ENCODE data around the gene ARHGAP33.

ARHGAP33 gene

GRCh38 chr19:35777086-35777841, 1.9 kb downstream of the ARHGAP33 start:
- no peak for DNase-seq (ENCODE audit: low read depth)

GRCh38 chr19:35777961-35778360, 2.6 kb downstream of the ARHGAP33 start:
- no peak for DNase-seq (ENCODE audit: low read depth)

- no peak for DNase-seq (ENCODE audit: low read depth)
Measured at GRCh38 chr19:35779033-35779432, 3.7 kb downstream of the ARHGAP33 start.

- no peak for DNase-seq (ENCODE audit: low read depth)
Measured at GRCh38 chr19:35780058-35780457, 4.7 kb downstream of the ARHGAP33 start.

- DNase-seq (ENCODE audit: low read depth) = no peak
Measured at GRCh38 chr19:35780717-35781116, 5.4 kb downstream of the ARHGAP33 start.

- DNase-seq (ENCODE audit: low read depth) = no peak
Measured at GRCh38 chr19:35781650-35782049, 6.3 kb downstream of the ARHGAP33 start.

GRCh38 chr19:35782589-35782988, 7.2 kb downstream of the ARHGAP33 start:
- DNase-seq (ENCODE audit: low read depth) = no peak

- DNase-seq (ENCODE audit: low read depth) = no peak
Measured at GRCh38 chr19:35783469-35784434, 8.4 kb downstream of the ARHGAP33 start.

GRCh38 chr19:35784503-35785338, 9.4 kb downstream of the ARHGAP33 start:
- no peak for DNase-seq (ENCODE audit: low read depth)

GRCh38 chr19:35785339-35785627, 9.9 kb downstream of the ARHGAP33 start:
- no peak for DNase-seq (ENCODE audit: low read depth)

GRCh38 chr19:35786299-35787160, 11.2 kb downstream of the ARHGAP33 start:
- DNase-seq (ENCODE audit: low read depth) = no peak

GRCh38 chr19:35787227-35787799, 11.9 kb downstream of the ARHGAP33 start:
- DNase-seq (ENCODE audit: low read depth) = no peak

- no peak for DNase-seq (ENCODE audit: low read depth)
Measured at GRCh38 chr19:35788205-35788960, 13.0 kb downstream of the ARHGAP33 start.

GRCh38 chr19:35789195-35789977, 14.0 kb downstream of the ARHGAP33 start:
- DNase-seq (ENCODE audit: low read depth) = no peak

GRCh38 chr19:35789978-35790944, 14.9 kb downstream of the ARHGAP33 start:
- no peak for DNase-seq (ENCODE audit: low read depth)

GRCh38 chr19:35790981-35791813, 15.8 kb downstream of the ARHGAP33 start:
- no peak for DNase-seq (ENCODE audit: low read depth)

GRCh38 chr19:35791814-35792279, 16.5 kb downstream of the ARHGAP33 start:
- no peak for DNase-seq (ENCODE audit: low read depth)

Data from ELR (cell line).